Large intestine (tissue), 3 donors: ENCODE data around the gene CPVL. TPM values are rescaled to one million over a fixed set of nuclear protein-coding genes. Genes with fewer than 3 reads are reported as not detected.

Experiments
- DNase-seq, 2 donors: peaks; one replicate each; pipeline versions ENCODE4 v3.0.0 to v3.0.0-alpha.2; 2013
- H3K27ac ChIP-seq: one replicate; pipeline ENCODE4 v1.5.1; 2013; ENCODE audit warnings: low read length
- H3K27me3 ChIP-seq: 2 replicates; pipeline ENCODE4 v1.6.1; 2013; ENCODE audit warnings: low read length; ENCODE audit not compliant: control insufficient read depth, insufficient read depth
- H3K36me3 ChIP-seq: 2 replicates; pipeline ENCODE4 v1.6.1; 2013; ENCODE audit warnings: low read length; ENCODE audit not compliant: control insufficient read depth, insufficient read depth
- H3K4me1 ChIP-seq: one replicate; pipeline ENCODE4 v1.6.1; 2013; ENCODE audit warnings: low read length; ENCODE audit not compliant: control insufficient read depth, insufficient read depth
- H3K4me3 ChIP-seq: one replicate; pipeline ENCODE4 v1.5.1; 2013; ENCODE audit warnings: low read length
- H3K9me3 ChIP-seq: one replicate; pipeline ENCODE4 v1.6.1; 2013; ENCODE audit warnings: mild to moderate bottlenecking, low read depth, low read length, moderate library complexity; ENCODE audit not compliant: control insufficient read depth
- whole genome bisulfite sequencing: methylation state at CpG from one replicate; pipeline ENCODE4 v1.1.5; 2013; ENCODE audit warnings: low lambda C conversion rate; ENCODE audit not compliant: insufficient coverage; 5-methylcytosine and 5-hydroxymethylcytosine counted together
- polyA plus RNA-seq: library from polyadenylated mRNA; unstranded; fragments of 120-200 nt; gene quantifications from one replicate; pipeline ENCODE4 v1.2.1, GENCODE V29; 2013

CPVL gene
- polyA plus RNA-seq, 1 donor, result 333 TPM

DNA sequence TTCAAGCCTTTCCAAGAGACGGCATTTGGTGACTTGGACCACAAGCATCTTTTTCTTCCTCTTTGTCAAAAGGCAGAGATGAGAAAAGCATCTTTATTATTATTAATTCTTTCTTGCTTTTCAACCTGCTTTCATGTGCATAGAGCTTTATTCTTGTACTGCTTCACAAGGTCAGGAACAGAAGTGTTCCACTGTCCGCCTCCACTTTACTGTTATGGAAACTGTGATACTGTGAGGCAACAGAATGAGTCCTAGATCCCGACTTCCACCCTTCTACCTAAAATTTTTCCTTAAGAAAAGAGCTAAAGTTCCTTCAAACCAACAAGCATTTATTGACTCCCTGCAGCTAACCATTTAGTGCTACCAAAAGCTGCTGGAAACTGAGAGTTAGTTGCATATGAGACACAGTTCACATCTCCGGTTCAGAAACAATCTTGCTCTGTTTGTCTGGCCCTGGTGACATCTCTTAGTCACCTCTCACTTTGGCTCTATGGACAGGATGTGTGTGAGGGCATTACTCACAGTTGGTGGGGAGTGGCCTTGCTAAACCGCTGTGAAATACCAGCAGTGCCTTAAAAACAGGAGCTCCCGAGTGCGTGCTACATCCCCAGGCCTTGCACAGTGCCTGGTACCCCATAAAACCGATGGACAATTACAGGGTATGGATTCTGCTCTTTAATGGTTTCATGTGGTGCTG lies 111.1 kb downstream of the CPVL start:
- H3K36me3 ChIP-seq, result peaks cover 3% of the 10 kb centered on the region
- no peak for DNase-seq
- H3K27ac ChIP-seq, result no peak overlapping the region
- no peaks in the 10 kb centered on the region for H3K27me3 ChIP-seq
- no peaks in the 10 kb centered on the region for H3K4me1 ChIP-seq
- no peak overlapping the region for H3K4me3 ChIP-seq
- no peaks in the 10 kb centered on the region for H3K9me3 ChIP-seq
- WGBS, result no CpG with 5 or more reads among the region's 8 CpGs

DNA sequence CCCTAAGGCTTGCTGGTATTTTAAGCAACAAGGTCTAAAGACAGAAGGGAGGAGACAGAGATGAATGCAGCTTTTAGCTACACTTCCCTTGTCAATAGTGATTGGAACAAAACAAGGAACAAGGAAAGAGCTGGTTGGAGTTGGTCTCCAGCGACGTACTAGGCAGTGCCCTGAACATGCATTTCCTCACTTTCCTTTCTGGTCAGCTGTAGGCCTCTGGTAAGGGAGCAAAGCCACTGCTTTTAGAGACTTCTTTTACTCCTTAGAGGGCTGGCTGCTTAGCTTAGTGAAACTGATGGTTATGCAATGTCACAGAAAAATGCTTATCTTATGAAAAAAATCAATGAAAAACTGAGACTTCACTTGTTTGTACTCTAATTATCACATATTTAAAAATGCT lies 112.8 kb downstream of the CPVL start:
- Histone ChIP-seq H3K36me3 (peaks cover 3% of the 10 kb centered on the region), H3K27me3 (no peaks in the 10 kb centered on the region), H3K4me3 (no peak overlapping the region), H3K27ac (no peak overlapping the region), H3K4me1 (no peaks in the 10 kb centered on the region), H3K9me3 (no peaks in the 10 kb centered on the region)
- no CpG with 5 or more reads among the region's 2 CpGs for WGBS
- DNase-seq, result no peak

DNA sequence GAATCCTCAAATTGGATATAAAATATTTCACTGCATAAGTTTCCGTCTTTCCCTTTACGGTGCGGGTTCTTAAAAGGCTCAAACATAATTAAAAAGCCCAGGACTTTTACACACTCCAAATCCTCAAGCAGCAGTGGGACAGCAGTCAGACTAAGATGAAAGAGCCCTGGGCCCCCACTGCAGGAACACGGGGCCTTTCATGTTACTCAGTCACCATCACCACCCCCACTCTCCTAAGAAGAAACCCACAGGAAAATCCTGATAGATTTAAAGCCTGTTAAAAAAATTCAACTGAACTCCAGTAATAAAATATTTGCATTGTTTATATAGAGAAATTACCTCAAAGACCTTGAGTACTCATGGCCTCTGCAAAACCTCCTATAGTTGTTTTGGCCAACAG lies 114.2 kb downstream of the CPVL start:
- 60% methylated on average over 1 of the region's 4 CpGs for WGBS
- H3K9me3 ChIP-seq, result no peaks in the 10 kb centered on the region

DNA sequence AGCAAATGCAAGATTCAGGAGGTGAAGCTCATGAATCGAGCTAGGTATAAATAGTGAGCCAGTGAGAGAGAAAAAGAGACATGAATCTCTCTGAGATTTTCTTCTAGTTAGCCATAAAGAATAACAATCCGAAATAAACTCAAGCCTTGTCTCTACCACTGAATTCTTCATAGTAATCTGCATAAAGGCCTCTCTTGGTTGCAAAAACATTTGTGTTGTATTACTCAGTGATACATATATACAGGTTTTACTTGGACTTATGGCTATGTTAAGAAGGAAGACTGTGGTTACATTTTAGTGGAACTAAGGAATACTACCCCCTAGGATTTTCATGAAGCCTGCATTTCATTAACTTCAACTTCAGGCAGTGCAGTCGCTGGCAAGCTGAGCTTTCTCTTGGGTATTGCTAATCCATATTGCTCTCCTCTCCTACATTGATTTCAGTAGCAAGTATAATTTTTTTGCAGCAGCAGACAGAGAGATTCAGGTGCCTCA lies 115.5 kb downstream of the CPVL start:
- Histone ChIP-seq H3K9me3 (no peaks in the 10 kb centered on the region), H3K4me3 (no peak overlapping the region), H3K27ac (no peak overlapping the region), H3K36me3 (peaks cover 3% of the 10 kb centered on the region), H3K4me1 (no peaks in the 10 kb centered on the region), H3K27me3 (no peaks in the 10 kb centered on the region)
- 86% methylated on average over 3 of the region's 3 CpGs for WGBS
- no peak for DNase-seq

More for the DNA sequence above, 114.2 kb downstream of the CPVL start:
- Histone ChIP-seq H3K4me3 (no peak overlapping the region), H3K4me1 (no peaks in the 10 kb centered on the region), H3K27me3 (no peaks in the 10 kb centered on the region), H3K36me3 (peaks cover 3% of the 10 kb centered on the region), H3K27ac (no peak overlapping the region)
- DNase-seq, result no peak

DNA sequence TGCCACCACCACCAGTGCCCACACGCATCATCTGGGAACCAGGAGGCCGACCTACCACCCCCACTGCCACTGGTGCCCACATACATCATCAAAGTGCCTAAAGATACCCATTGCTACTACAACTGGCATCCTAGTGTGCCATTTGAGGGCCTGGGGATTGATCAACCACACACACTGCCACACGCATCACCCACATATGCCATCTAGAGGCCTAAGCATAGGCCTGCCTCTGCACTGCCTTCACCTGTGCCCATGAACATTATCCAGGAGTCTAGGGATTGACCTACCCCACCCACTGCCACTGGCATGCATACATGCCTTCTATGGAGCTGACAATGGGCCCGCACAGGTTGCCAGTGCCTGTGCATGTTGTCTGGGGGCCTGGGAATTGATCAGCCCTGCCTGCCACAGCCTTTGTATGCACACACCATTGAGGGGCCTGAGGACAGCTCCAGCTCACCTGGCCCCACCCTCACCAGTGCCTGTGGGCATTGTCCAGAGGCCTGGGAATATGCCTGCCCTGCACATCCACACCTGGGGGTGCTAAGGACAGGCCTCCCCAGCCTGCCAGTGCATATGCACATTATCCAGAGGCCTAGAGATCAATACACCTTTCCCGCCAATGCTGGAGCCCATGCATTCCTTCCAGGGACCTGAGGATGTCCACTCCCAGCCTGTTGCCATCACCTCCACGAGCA lies 123.9 kb downstream of the CPVL start:
- WGBS, result no CpG with 5 or more reads among the region's 6 CpGs
- peaks cover 11% of the 10 kb centered on the region for H3K9me3 ChIP-seq
- no peak overlapping the region for H3K27ac ChIP-seq
- no peak overlapping the region for H3K4me3 ChIP-seq
- H3K27me3 ChIP-seq, result no peaks in the 10 kb centered on the region
- H3K4me1 ChIP-seq, result no peaks in the 10 kb centered on the region
- DNase-seq, result no peak
- peaks cover 9% of the 10 kb centered on the region for H3K36me3 ChIP-seq

DNA sequence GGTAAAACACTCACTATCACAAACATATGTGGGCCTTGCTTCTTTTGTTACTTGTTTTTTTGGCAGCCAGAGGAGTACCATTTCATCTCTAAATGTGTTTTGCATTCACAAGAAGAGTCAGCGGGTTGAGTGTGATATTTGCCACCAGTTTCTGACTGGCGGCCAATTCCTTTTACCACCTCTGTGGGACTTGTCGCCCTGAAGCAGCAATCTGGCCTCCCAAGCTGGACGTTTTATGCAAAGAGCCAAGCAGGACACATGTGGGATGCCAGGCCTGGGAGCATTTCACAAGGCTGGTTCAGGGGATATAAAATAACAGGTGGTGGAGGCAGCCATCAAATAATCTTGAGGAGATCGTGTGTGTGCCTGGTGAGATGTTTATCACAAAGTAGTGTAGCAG lies 126.4 kb downstream of the CPVL start:
- Histone ChIP-seq H3K36me3 (peaks cover 6% of the 10 kb centered on the region), H3K27me3 (no peaks in the 10 kb centered on the region), H3K9me3 (peaks cover 9% of the 10 kb centered on the region), H3K4me3 (no peak overlapping the region), H3K27ac (no peak overlapping the region), H3K4me1 (no peaks in the 10 kb centered on the region)
- no peak for DNase-seq
- WGBS, result no CpG with 5 or more reads among the region's 5 CpGs

DNA sequence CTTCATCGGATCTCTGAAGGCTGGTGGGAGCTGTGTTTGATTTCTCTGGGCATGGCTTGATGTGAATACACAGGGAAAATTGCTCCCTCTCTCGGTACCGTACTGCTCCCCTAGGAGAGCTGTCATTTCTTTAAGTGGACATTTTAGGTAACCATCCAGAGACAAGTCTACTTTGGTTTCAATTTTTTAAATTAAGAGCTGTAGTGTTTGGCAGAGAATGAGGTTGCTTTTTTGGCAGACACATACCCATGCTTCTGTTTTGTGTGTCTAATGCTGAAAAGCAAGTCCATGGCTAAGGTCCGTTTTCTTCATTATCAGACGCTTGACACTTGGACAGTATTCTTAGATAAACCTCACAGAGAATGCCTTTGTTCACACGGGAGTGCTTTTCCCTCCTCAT lies 127.0 kb downstream of the CPVL start:
- H3K4me1 ChIP-seq, result no peaks in the 10 kb centered on the region

DNA sequence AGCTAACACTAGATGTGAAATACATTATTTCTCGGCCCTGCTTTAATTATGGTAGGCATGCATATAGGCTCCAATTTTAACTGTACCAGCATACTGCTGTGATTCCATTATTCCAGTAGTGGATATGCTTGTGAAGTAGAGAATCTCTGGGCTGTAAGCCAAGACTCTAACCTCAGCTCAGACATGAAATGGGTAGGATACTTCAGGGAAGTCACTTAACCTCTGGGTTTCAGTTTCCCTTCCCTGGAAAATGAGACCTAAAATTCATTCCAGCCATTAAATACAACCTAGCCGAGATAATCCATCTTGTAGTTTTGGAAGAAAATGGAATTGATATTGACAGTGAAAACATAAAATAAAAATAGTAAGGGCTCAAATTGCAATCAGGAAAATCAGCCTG lies 128.6 kb downstream of the CPVL start:
- Histone ChIP-seq H3K4me1 (no peaks in the 10 kb centered on the region), H3K27me3 (no peaks in the 10 kb centered on the region), H3K9me3 (peaks cover 4% of the 10 kb centered on the region), H3K27ac (no peak overlapping the region), H3K36me3 (peaks cover 3% of the 10 kb centered on the region), H3K4me3 (no peak overlapping the region)
- DNase-seq, result no peak
- 80% methylated on average over 1 of the region's 2 CpGs for WGBS

More for the DNA sequence above, 127.0 kb downstream of the CPVL start:
- Histone ChIP-seq H3K27me3 (no peaks in the 10 kb centered on the region), H3K9me3 (peaks cover 6% of the 10 kb centered on the region), H3K36me3 (peaks cover 6% of the 10 kb centered on the region), H3K4me3 (no peak overlapping the region), H3K27ac (no peak overlapping the region)
- DNase-seq, result no peak
- no CpG with 5 or more reads among the region's 6 CpGs for WGBS

DNA sequence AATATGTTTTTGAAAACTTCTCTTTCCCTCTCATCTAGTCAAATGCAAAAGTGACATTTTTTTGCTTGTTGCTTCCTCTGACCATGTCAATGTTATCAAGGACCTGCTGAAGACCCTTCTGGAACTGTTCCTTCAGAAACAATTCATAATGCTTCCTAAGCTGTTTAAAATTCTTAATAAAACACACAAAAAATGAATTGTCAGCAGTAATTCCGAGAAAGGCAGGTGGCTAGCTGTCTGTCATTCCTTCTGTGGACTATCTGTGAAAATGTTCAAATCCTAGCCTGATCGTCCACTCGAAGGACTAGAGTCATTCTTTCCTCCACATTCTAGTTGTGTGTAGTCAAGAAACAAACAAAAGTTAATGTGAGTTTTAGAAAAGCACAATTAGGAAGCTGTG lies 131.6 kb downstream of the CPVL start:
- no peaks in the 10 kb centered on the region for H3K27me3 ChIP-seq
- WGBS, result 100% methylated on average over 1 of the region's 3 CpGs
- DNase-seq, result no peak
- no peak overlapping the region for H3K4me3 ChIP-seq
- H3K36me3 ChIP-seq, result no peaks in the 10 kb centered on the region
- no peak overlapping the region for H3K27ac ChIP-seq
- no peaks in the 10 kb centered on the region for H3K9me3 ChIP-seq
- H3K4me1 ChIP-seq, result no peaks in the 10 kb centered on the region

DNA sequence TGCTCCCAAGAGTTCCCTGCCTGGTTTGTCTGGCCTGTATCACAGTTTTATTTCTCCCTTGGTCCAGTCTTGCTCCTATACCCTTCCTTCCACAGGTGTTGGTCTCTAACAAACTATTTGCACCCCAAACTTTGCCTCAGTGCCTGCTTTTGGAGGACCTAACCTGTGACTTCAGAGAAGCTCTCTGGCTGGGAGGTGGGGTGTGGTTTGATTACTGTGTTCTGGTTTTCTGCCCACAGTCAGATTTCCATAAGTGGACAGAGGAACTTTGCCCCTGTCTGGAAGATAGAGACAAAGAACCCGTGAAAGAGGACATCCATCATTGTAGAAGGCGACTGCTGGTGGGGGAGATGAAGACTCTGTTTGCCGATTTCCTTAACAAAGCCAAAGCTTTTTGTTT lies 132.4 kb downstream of the CPVL start:
- H3K9me3 ChIP-seq, result no peaks in the 10 kb centered on the region
- no peak overlapping the region for H3K27ac ChIP-seq
- no peaks in the 10 kb centered on the region for H3K4me1 ChIP-seq
- WGBS, result no CpG with 5 or more reads among the region's 3 CpGs
- H3K4me3 ChIP-seq, result no peak overlapping the region
- DNase-seq, result no peak
- H3K27me3 ChIP-seq, result no peaks in the 10 kb centered on the region
- H3K36me3 ChIP-seq, result no peaks in the 10 kb centered on the region
